H9 (cell line): ENCODE results near the gene MACIR. TPM values are rescaled to one million over a fixed set of nuclear protein-coding genes. Genes with fewer than 3 reads are reported as not detected.

Experiments
- DNase-seq: peaks from one replicate; pipeline ENCODE4 v3.0.0-alpha.2; 2017
- H2AFZ ChIP-seq: one replicate; pipeline ENCODE4 v1.6.1; 2013; ENCODE audit warnings: mild to moderate bottlenecking, low read length, control low read depth, moderate library complexity
- H2AK5ac ChIP-seq: 2 replicates; pipeline ENCODE4 v1.6.1; 2013; ENCODE audit warnings: low read length, control low read depth, mixed read lengths; ENCODE audit not compliant: insufficient read length
- H2BK120ac ChIP-seq: one replicate; pipeline ENCODE4 v1.6.1; 2013; ENCODE audit warnings: low read depth, mild to moderate bottlenecking, low read length, control low read depth, inconsistent platforms; ENCODE audit not compliant: poor library complexity, severe bottlenecking
- H2BK12ac ChIP-seq: 2 replicates; pipeline ENCODE4 v1.6.1; 2013; ENCODE audit warnings: low read length, control low read depth, mixed read lengths, low read depth; ENCODE audit not compliant: insufficient read length
- H2BK15ac ChIP-seq: 2 replicates; pipeline ENCODE4 v1.6.1; 2013; ENCODE audit warnings: low read depth, low read length, control low read depth
- H2BK20ac ChIP-seq: one replicate; pipeline ENCODE4 v1.6.1; 2013; ENCODE audit warnings: low read depth, mild to moderate bottlenecking, low read length, control low read depth, inconsistent platforms; ENCODE audit not compliant: poor library complexity, severe bottlenecking
- H2BK5ac ChIP-seq: 2 replicates; pipeline ENCODE4 v1.6.1; 2013; ENCODE audit warnings: low read length, control low read depth, mixed read lengths; ENCODE audit not compliant: insufficient read length
- H3K14ac ChIP-seq: 2 replicates; pipeline ENCODE4 v1.6.1; 2013; ENCODE audit warnings: low read length, control low read depth; ENCODE audit not compliant: insufficient read depth
- H3K18ac ChIP-seq: 2 replicates; pipeline ENCODE4 v1.6.1; 2013; ENCODE audit warnings: low read depth, mild to moderate bottlenecking, mixed read lengths, low read length, control low read depth; ENCODE audit not compliant: insufficient read length
- H3K23ac ChIP-seq: 2 replicates; pipeline ENCODE4 v1.6.1; 2013; ENCODE audit warnings: low read length, control low read depth, mixed read lengths, low read depth; ENCODE audit not compliant: insufficient read length
- H3K23me2 ChIP-seq: 2 replicates; pipeline ENCODE4 v1.6.1; 2013; ENCODE audit warnings: low read depth, mild to moderate bottlenecking, mixed read lengths, low read length, control low read depth; ENCODE audit not compliant: insufficient read length, poor library complexity, severe bottlenecking
- H3K27ac ChIP-seq: 2 replicates; pipeline ENCODE4 v1.5.1; 2013; ENCODE audit warnings: low read length, control low read depth, mixed read lengths, low read depth; ENCODE audit not compliant: insufficient read length
- H3K27me3 ChIP-seq: 2 replicates; pipeline ENCODE4 v1.6.1; 2013; ENCODE audit warnings: low read length, control low read depth, inconsistent platforms; ENCODE audit not compliant: insufficient read depth
- H3K4ac ChIP-seq: 2 replicates; pipeline ENCODE4 v1.6.1; 2013; ENCODE audit warnings: low read depth, mild to moderate bottlenecking, control low read depth, inconsistent platforms, low read length, moderate library complexity
- H3K4me1 ChIP-seq: 2 replicates; pipeline ENCODE4 v1.6.1; 2013; ENCODE audit warnings: low read length, control low read depth, inconsistent platforms; ENCODE audit not compliant: insufficient read depth
- H3K4me2 ChIP-seq: 2 replicates; pipeline ENCODE4 v1.6.1; 2013; ENCODE audit warnings: low read length, control low read depth, mixed read lengths; ENCODE audit not compliant: insufficient read length, insufficient read depth
- H3K56ac ChIP-seq: 2 replicates; pipeline ENCODE4 v1.6.1; 2013; ENCODE audit warnings: low read depth, mild to moderate bottlenecking, mixed read lengths, low read length, control low read depth; ENCODE audit not compliant: insufficient read length
- H3K79me1 ChIP-seq: 2 replicates; pipeline ENCODE4 v1.6.1; 2013; ENCODE audit warnings: low read depth, mild to moderate bottlenecking, moderate library complexity, low read length, control low read depth, inconsistent platforms; ENCODE audit not compliant: insufficient read depth, poor library complexity, severe bottlenecking
- H3K79me2 ChIP-seq: 2 replicates; pipeline ENCODE4 v1.6.1; 2013; ENCODE audit warnings: low read length, control low read depth, inconsistent platforms; ENCODE audit not compliant: insufficient read depth
- H3K9ac ChIP-seq: 2 replicates; pipeline ENCODE4 v1.6.1; 2013; ENCODE audit warnings: low read length, control low read depth, mixed read lengths; ENCODE audit not compliant: insufficient read length; ENCODE audit errors: extremely low read depth
- H3K9me3 ChIP-seq: one replicate; pipeline ENCODE4 v1.6.1; 2013; ENCODE audit warnings: low read depth, low read length, inconsistent platforms; ENCODE audit not compliant: control insufficient read depth
- H3T11ph ChIP-seq: one replicate; pipeline ENCODE4 v1.6.1; 2013; ENCODE audit warnings: mild to moderate bottlenecking, low read length, control low read depth, inconsistent platforms
- H4K20me1 ChIP-seq: one replicate; pipeline ENCODE4 v1.6.1; 2013; ENCODE audit not compliant: control insufficient read depth, insufficient read length, insufficient read depth
- H4K5ac ChIP-seq: 2 replicates; pipeline ENCODE4 v1.6.1; 2013; ENCODE audit warnings: low read depth, mild to moderate bottlenecking, mixed read lengths, low read length, control low read depth; ENCODE audit not compliant: insufficient read length
- H4K8ac ChIP-seq: replicated peaks from 2 replicates; pipeline ENCODE4 v1.6.1; 2013; ENCODE audit warnings: low read length, control low read depth, mixed read lengths, low read depth; ENCODE audit not compliant: insufficient read length
- H4K91ac ChIP-seq: 2 replicates; pipeline ENCODE4 v1.6.1; 2013; ENCODE audit warnings: low read depth, mild to moderate bottlenecking, moderate library complexity, mixed read lengths, low read length, control low read depth; ENCODE audit not compliant: insufficient read length
- H3K27ac Mint-ChIP-seq, 3 experiments: 2 replicates in 2 of 3; 3 replicates in 1 of 3; pipeline ENCODE4 v1.8.0; 2020 to 2021; ENCODE audit warnings: mixed read lengths in 3 of 3, mild to moderate bottlenecking in 1 of 3, moderate library complexity in 1 of 3
- H3K27me3 Mint-ChIP-seq: 2 replicates; pipeline ENCODE4 v1.8.0; 2021; ENCODE audit warnings: low read depth, mild to moderate bottlenecking, moderate library complexity, mixed read lengths
- H3K36me3 Mint-ChIP-seq, 3 experiments: 2 replicates in 2 of 3; 3 replicates in 1 of 3; pipeline ENCODE4 v1.8.0; 2020 to 2021; ENCODE audit warnings: low read depth in 3 of 3, mixed read lengths in 3 of 3; ENCODE audit not compliant: insufficient read depth in 1 of 3
- H3K4me1 Mint-ChIP-seq, 2 experiments: 2 replicates each; pipeline ENCODE4 v1.8.0; 2020; ENCODE audit warnings: mixed read lengths in 2 of 2
- H3K4me3 Mint-ChIP-seq, 2 experiments: 2 replicates in 1 of 2; 3 replicates in 1 of 2; pipeline ENCODE4 v1.8.0; 2020 to 2021; ENCODE audit warnings: mild to moderate bottlenecking in 2 of 2, mixed read lengths in 2 of 2, moderate library complexity in 1 of 2
- H3K9me3 Mint-ChIP-seq, 2 experiments: 2 replicates in 1 of 2; 3 replicates in 1 of 2; pipeline ENCODE4 v1.8.0; 2020; ENCODE audit warnings: mild to moderate bottlenecking in 2 of 2, mixed read lengths in 2 of 2, moderate library complexity in 1 of 2
- CTCF ChIP-seq: fragments of 200-600 bp; sonication (generic); conservative IDR thresholded peaks from 3 replicates; pipeline ENCODE4 v1.8.0; 2021; ENCODE audit warnings: antibody characterized with exemption, mild to moderate bottlenecking
- WGBS: extraction: QIAGEN DNeasy Blood & Tissue Kit; methylation state at CpG from one replicate; pipeline ENCODE4 v1.1.7; 2013; ENCODE audit warnings: missing lambda C conversion rate, low lambda C conversion rate, mixed read lengths; ENCODE audit not compliant: insufficient read length; ENCODE audit errors: extremely low coverage; 5-methylcytosine and 5-hydroxymethylcytosine counted together
- total RNA-seq: library from RNA; stranded (reverse); gene quantifications from 2 replicates; pipeline ENCODE4 v1.2.1, GENCODE V29; 2021

Gene MACIR
- total RNA-seq, 1 experiment from 2014 or later: 11.7 TPM

DNA sequence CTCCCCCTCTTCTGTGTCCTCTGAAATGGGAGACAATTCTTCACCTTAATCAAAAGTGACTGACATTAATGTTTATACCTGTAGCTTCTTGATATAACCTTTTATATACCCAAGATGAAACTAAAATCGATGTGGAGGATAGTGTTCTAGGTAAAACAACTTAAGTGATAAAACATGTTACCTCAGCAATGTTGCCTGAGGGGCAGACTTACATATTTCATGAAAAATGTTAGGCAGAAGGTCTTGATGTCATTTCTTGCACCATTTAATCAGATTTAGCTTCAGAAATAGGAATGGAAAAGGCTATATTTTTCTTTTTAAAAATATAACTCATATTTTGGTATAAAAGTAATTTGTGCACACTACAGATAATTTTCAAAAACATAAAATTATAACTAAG, 22.7 kb upstream of the MACIR start:
- Histone ChIP-seq H3K9ac (no peak overlapping the region), H4K8ac (no peak overlapping the region), H4K5ac (no peak overlapping the region), H4K20me1 (no peaks in the 10 kb centered on the region), H2BK120ac (no peak overlapping the region), H3K4me1 (no peaks in the 10 kb centered on the region), H3K9me3 (no peaks in the 10 kb centered on the region), H3K23me2 (no peaks in the 10 kb centered on the region), H3K79me2 (no peaks in the 10 kb centered on the region), H3K27ac (no peak overlapping the region), H2BK5ac (no peak overlapping the region), H2AK5ac (no peak overlapping the region), H2BK15ac (no peak overlapping the region), H3K4ac (no peak overlapping the region), H2BK12ac (no peak overlapping the region), H2BK20ac (no peak overlapping the region), H3K14ac (no peak overlapping the region), H3K23ac (no peak overlapping the region), H3K56ac (no peak overlapping the region), H4K91ac (no peak overlapping the region), H2AFZ (no peak overlapping the region), H3T11ph (no peak overlapping the region), H3K79me1 (no peaks in the 10 kb centered on the region), H3K4me2 (no peak overlapping the region), H3K18ac (no peak overlapping the region), H3K27me3 (no peaks in the 10 kb centered on the region)
- H3K27ac Mint-ChIP-seq: no peak overlapping the region
- WGBS: no CpG with 5 or more reads among the region's 1 CpG
- no peak overlapping the region for H3K4me3 Mint-ChIP-seq
- peaks cover 11 to 15% of the 10 kb centered on the region in 2 experiments; a peak in 3 of 5 replicates for H3K9me3 Mint-ChIP-seq
- no peaks in the 10 kb centered on the region for H3K27me3 Mint-ChIP-seq
- DNase-seq: no peak
- TF ChIP-seq CTCF: no peak
- H3K36me3 Mint-ChIP-seq: no peaks in the 10 kb centered on the region; a peak in 1 of 7 replicates
- H3K4me1 Mint-ChIP-seq: no peaks in the 10 kb centered on the region
